ENCODE results near the gene AKAP8.

Gene AKAP8

GRCh38 chr19:15393963-15394362, 14.4 kb upstream of the AKAP8 start:
- Histone ChIP-seq H2BK15ac (ENCODE audit: low read depth, poor library complexity, severe bottlenecking) (no peak overlapping the region), H3K23ac (ENCODE audit: low read length in 2 of 2) (no peak overlapping the region), H2BK5ac (ENCODE audit: low read depth, low read length, poor library complexity, severe bottlenecking) (no peak overlapping the region), H3K27me3 (ENCODE audit: control insufficient read depth in 1 of 2, insufficient read depth in 1 of 2, low read length in 2 of 2) (no peaks in the 10 kb centered on the region), H2AK5ac (ENCODE audit: low read length, severe bottlenecking) (no peak overlapping the region), H3K4me1 (ENCODE audit: control insufficient read depth, insufficient read depth, low read depth, low read length) (peaks cover 3% of the 10 kb centered on the region), H3K9ac (ENCODE audit: low read length) (no peak overlapping the region), H3K14ac (ENCODE audit: low read length in 2 of 2) (no peak overlapping the region), H3K4ac (ENCODE audit: low read depth in 1 of 2, low read length in 2 of 2) (no peak overlapping the region), H2AFZ (ENCODE audit: low read depth, low read length) (no peak overlapping the region), H4K8ac (ENCODE audit: low read length) (no peak overlapping the region), H3K36me3 (ENCODE audit: control insufficient read depth in 1 of 2, insufficient read depth in 2 of 2, low read depth in 1 of 2, low read length in 2 of 2) (peaks cover 54 to 68% of the 10 kb centered on the region in 2 experiments), H3K9me3 (ENCODE audit: control insufficient read depth, low read length) (no peaks in the 10 kb centered on the region), H3K27ac (ENCODE audit: low read length, poor library complexity, severe bottlenecking) (no peak overlapping the region), H3K79me1 (replicated peaks; ENCODE audit: low read length, poor library complexity, severe bottlenecking) (peaks cover 33% of the 10 kb centered on the region), H4K91ac (ENCODE audit: low read length) (no peak overlapping the region), H2BK120ac (ENCODE audit: low read depth, low read length) (no peak overlapping the region), H3K4me2 (ENCODE audit: low read length, poor library complexity, severe bottlenecking) (no peak overlapping the region), H3K4me3 (ENCODE audit: insufficient read depth in 1 of 2, low read depth in 1 of 2, low read length in 2 of 2) (no peak overlapping the region), H2BK12ac (ENCODE audit: low read length in 2 of 2) (no peak overlapping the region), H3K18ac (ENCODE audit: low read depth in 1 of 2, low read length in 2 of 2) (no peak overlapping the region)
- DNase-seq, result no peak

DNA sequence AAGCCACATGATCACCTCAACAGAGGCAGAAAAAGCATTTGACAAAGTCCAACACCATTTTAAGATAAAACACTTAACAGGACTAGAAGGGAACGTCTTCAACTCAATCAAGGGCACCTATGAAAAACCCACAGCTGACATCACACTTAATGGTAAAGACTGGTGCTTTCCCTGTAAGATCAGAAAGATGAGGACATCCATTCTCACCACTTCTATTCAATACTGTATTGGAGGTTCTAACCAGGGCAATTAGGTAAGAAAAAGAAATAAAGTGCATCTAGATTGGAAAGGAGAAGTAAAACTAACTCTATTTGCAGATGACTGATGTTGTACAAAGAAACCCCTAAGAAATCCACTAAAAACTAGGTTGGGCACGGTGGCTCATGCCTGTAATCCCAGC, 11.2 kb upstream of the AKAP8 start:
- Histone ChIP-seq H3K27ac (ENCODE audit: low read length, poor library complexity, severe bottlenecking) (no peak overlapping the region), H2AFZ (ENCODE audit: low read depth, low read length) (no peak overlapping the region), H2BK5ac (ENCODE audit: low read depth, low read length, poor library complexity, severe bottlenecking) (no peak overlapping the region), H3K36me3 (ENCODE audit: control insufficient read depth in 1 of 2, insufficient read depth in 2 of 2, low read depth in 1 of 2, low read length in 2 of 2) (peaks cover 37 to 50% of the 10 kb centered on the region in 2 experiments), H2BK120ac (ENCODE audit: low read depth, low read length) (no peak overlapping the region), H3K4me2 (ENCODE audit: low read length, poor library complexity, severe bottlenecking) (no peak overlapping the region), H3K9me3 (ENCODE audit: control insufficient read depth, low read length) (no peaks in the 10 kb centered on the region), H2BK15ac (ENCODE audit: low read depth, poor library complexity, severe bottlenecking) (no peak overlapping the region), H2AK5ac (ENCODE audit: low read length, severe bottlenecking) (no peak overlapping the region), H4K8ac (ENCODE audit: low read length) (no peak overlapping the region), H2BK12ac (ENCODE audit: low read length in 2 of 2) (no peak overlapping the region), H3K79me1 (replicated peaks; ENCODE audit: low read length, poor library complexity, severe bottlenecking) (peaks cover 13% of the 10 kb centered on the region), H3K27me3 (ENCODE audit: control insufficient read depth in 1 of 2, insufficient read depth in 1 of 2, low read length in 2 of 2) (no peaks in the 10 kb centered on the region), H3K4ac (ENCODE audit: low read depth in 1 of 2, low read length in 2 of 2) (no peak overlapping the region), H3K18ac (ENCODE audit: low read depth in 1 of 2, low read length in 2 of 2) (no peak overlapping the region), H3K4me1 (ENCODE audit: control insufficient read depth, insufficient read depth, low read depth, low read length) (peaks cover 1% of the 10 kb centered on the region), H4K91ac (ENCODE audit: low read length) (no peak overlapping the region), H3K23ac (ENCODE audit: low read length in 2 of 2) (no peak overlapping the region), H3K14ac (ENCODE audit: low read length in 2 of 2) (no peak overlapping the region), H3K9ac (ENCODE audit: low read length) (no peak overlapping the region), H3K4me3 (ENCODE audit: insufficient read depth in 1 of 2, low read depth in 1 of 2, low read length in 2 of 2) (no peak overlapping the region)
- no peak for DNase-seq
- 89% methylated on average over 2 of the region's 2 CpGs for WGBS

GRCh38 chr19:15381864-15382263, 2.3 kb upstream of the AKAP8 start:
- no peak for DNase-seq
- no peak overlapping the region for H2BK5ac ChIP-seq (ENCODE audit: low read depth, low read length, poor library complexity, severe bottlenecking)
- WGBS, result 98% methylated on average over 5 of the region's 6 CpGs

DNA sequence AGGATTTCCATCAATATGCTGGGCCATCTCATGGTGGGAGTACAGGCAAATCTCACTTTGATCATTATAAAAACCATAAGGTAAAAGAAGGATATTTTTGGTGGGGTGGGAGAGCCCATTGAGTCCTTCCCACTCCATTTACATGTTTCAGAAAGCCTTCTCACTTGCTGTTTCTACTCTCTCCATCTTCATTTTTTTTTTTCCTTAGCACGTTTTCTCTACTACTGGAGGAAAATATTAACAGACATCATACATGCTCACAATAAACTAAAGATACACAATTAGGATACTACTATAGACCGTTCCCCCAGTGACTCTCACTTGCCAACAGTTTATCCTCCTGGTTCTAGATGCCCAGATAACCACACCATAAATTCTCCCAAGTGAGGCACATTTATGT, 1.8 kb upstream of the AKAP8 start:
- H3K4me1 ChIP-seq (ENCODE audit: control insufficient read depth, insufficient read depth, low read depth, low read length), result peaks cover 19% of the 10 kb centered on the region
- no peak overlapping the region for H2BK5ac ChIP-seq (ENCODE audit: low read depth, low read length, poor library complexity, severe bottlenecking)
- peaks cover 11% of the 10 kb centered on the region for H3K79me1 ChIP-seq (replicated peaks; ENCODE audit: low read length, poor library complexity, severe bottlenecking)
- no peak overlapping the region for H3K4me2 ChIP-seq (ENCODE audit: low read length, poor library complexity, severe bottlenecking)
- H2BK120ac ChIP-seq (ENCODE audit: low read depth, low read length), result no peak overlapping the region
- H4K91ac ChIP-seq (ENCODE audit: low read length), result no peak overlapping the region
- no peak overlapping the region for H2BK15ac ChIP-seq (ENCODE audit: low read depth, poor library complexity, severe bottlenecking)
- 82% methylated on average over 2 of the region's 2 CpGs for WGBS
- DNase-seq, result no peak
- H3K4ac ChIP-seq (ENCODE audit: low read depth in 1 of 2, low read length in 2 of 2), result no peak overlapping the region
- H3K9me3 ChIP-seq (ENCODE audit: control insufficient read depth, low read length), result no peaks in the 10 kb centered on the region
- H3K27ac ChIP-seq (ENCODE audit: low read length, poor library complexity, severe bottlenecking), result peak overlapping the region; percentile 28
- peaks cover 7 to 23% of the 10 kb centered on the region in 2 experiments for H3K36me3 ChIP-seq (ENCODE audit: control insufficient read depth in 1 of 2, insufficient read depth in 2 of 2, low read depth in 1 of 2, low read length in 2 of 2)
- H2AFZ ChIP-seq (ENCODE audit: low read depth, low read length), result no peak overlapping the region
- no peak overlapping the region for H3K14ac ChIP-seq (ENCODE audit: low read length in 2 of 2)
- H2AK5ac ChIP-seq (ENCODE audit: low read length, severe bottlenecking), result peak overlapping the region; percentile 53
- no peak overlapping the region for H3K4me3 ChIP-seq (ENCODE audit: insufficient read depth in 1 of 2, low read depth in 1 of 2, low read length in 2 of 2)
- H3K18ac ChIP-seq (ENCODE audit: low read depth in 1 of 2, low read length in 2 of 2), result no peak overlapping the region
- no peak overlapping the region for H3K23ac ChIP-seq (ENCODE audit: low read length in 2 of 2)
- no peak overlapping the region for H3K9ac ChIP-seq (ENCODE audit: low read length)
- no peak overlapping the region for H4K8ac ChIP-seq (ENCODE audit: low read length)
- no peaks in the 10 kb centered on the region for H3K27me3 ChIP-seq (ENCODE audit: control insufficient read depth in 1 of 2, insufficient read depth in 1 of 2, low read length in 2 of 2)
- H2BK12ac ChIP-seq (ENCODE audit: low read length in 2 of 2), result no peak overlapping the region

More at GRCh38 chr19:15381864-15382263, 2.3 kb upstream of the AKAP8 start:
- Histone ChIP-seq H3K36me3 (ENCODE audit: control insufficient read depth in 1 of 2, insufficient read depth in 2 of 2, low read depth in 1 of 2, low read length in 2 of 2) (peaks cover 11 to 26% of the 10 kb centered on the region in 2 experiments), H3K27ac (ENCODE audit: low read length, poor library complexity, severe bottlenecking) (peak overlapping the region; percentile 7), H2AK5ac (ENCODE audit: low read length, severe bottlenecking) (no peak overlapping the region), H2AFZ (ENCODE audit: low read depth, low read length) (no peak overlapping the region), H3K14ac (ENCODE audit: low read length in 2 of 2) (no peak overlapping the region), H3K18ac (ENCODE audit: low read depth in 1 of 2, low read length in 2 of 2) (no peak overlapping the region), H3K4ac (ENCODE audit: low read depth in 1 of 2, low read length in 2 of 2) (no peak overlapping the region), H4K8ac (ENCODE audit: low read length) (no peak overlapping the region), H4K91ac (ENCODE audit: low read length) (no peak overlapping the region), H3K23ac (ENCODE audit: low read length in 2 of 2) (no peak overlapping the region), H3K9ac (ENCODE audit: low read length) (no peak overlapping the region), H3K27me3 (ENCODE audit: control insufficient read depth in 1 of 2, insufficient read depth in 1 of 2, low read length in 2 of 2) (no peaks in the 10 kb centered on the region), H3K4me2 (ENCODE audit: low read length, poor library complexity, severe bottlenecking) (no peak overlapping the region), H2BK120ac (ENCODE audit: low read depth, low read length) (no peak overlapping the region), H2BK15ac (ENCODE audit: low read depth, poor library complexity, severe bottlenecking) (no peak overlapping the region), H3K4me3 (ENCODE audit: insufficient read depth in 1 of 2, low read depth in 1 of 2, low read length in 2 of 2) (no peak overlapping the region), H3K79me1 (replicated peaks; ENCODE audit: low read length, poor library complexity, severe bottlenecking) (peaks cover 13% of the 10 kb centered on the region), H3K9me3 (ENCODE audit: control insufficient read depth, low read length) (no peaks in the 10 kb centered on the region), H2BK12ac (ENCODE audit: low read length in 2 of 2) (peak overlapping the region in 1 of 2 experiments; percentile 55), H3K4me1 (ENCODE audit: control insufficient read depth, insufficient read depth, low read depth, low read length) (peaks cover 16% of the 10 kb centered on the region)
